Mesenchymal stem cell (in vitro differentiated cells and primary cell): ENCODE measurements around the gene NTMT1.

Experiments used
- DNase-seq: peaks from one replicate; pipeline ENCODE4 v3.0.0-alpha.2; 2013
- H2AFZ ChIP-seq: one replicate; pipeline ENCODE4 v1.6.1; 2013; ENCODE audit warnings: low read depth, mild to moderate bottlenecking, control low read depth, inconsistent platforms, low read length, moderate library complexity
- H2AK5ac ChIP-seq: 2 replicates; pipeline ENCODE4 v1.6.1; 2013; ENCODE audit warnings: low read length, moderate library complexity, mild to moderate bottlenecking, inconsistent platforms; ENCODE audit not compliant: severe bottlenecking
- H2BK120ac ChIP-seq: one replicate; pipeline ENCODE4 v1.6.1; 2013; ENCODE audit warnings: low read depth, mild to moderate bottlenecking, inconsistent platforms, low read length, moderate library complexity
- H2BK12ac ChIP-seq, 2 experiments: one replicate each; pipeline ENCODE4 v1.6.1; 2013; ENCODE audit warnings: inconsistent platforms in 2 of 2, low read length in 2 of 2, mild to moderate bottlenecking in 2 of 2, moderate library complexity in 2 of 2, control low read depth in 1 of 2
- H2BK15ac ChIP-seq: one replicate; pipeline ENCODE4 v1.6.1; 2013; ENCODE audit warnings: mild to moderate bottlenecking, low read depth, inconsistent platforms; ENCODE audit not compliant: poor library complexity, severe bottlenecking
- H2BK5ac ChIP-seq: 2 replicates; pipeline ENCODE4 v1.6.1; 2013; ENCODE audit warnings: low read depth, mild to moderate bottlenecking, low read length, control low read depth, inconsistent platforms; ENCODE audit not compliant: poor library complexity, severe bottlenecking
- H3K14ac ChIP-seq, 2 experiments: one replicate each; pipeline ENCODE4 v1.6.1; 2013; ENCODE audit warnings: inconsistent platforms in 2 of 2, low read length in 2 of 2, control low read depth in 1 of 2, mild to moderate bottlenecking in 1 of 2, moderate library complexity in 1 of 2
- H3K18ac ChIP-seq, 2 experiments: one replicate each; pipeline ENCODE4 v1.6.1; 2013; ENCODE audit warnings: inconsistent platforms in 2 of 2, low read length in 2 of 2, control low read depth in 1 of 2, low read depth in 1 of 2, mild to moderate bottlenecking in 1 of 2
- H3K23ac ChIP-seq, 2 experiments: one replicate each; pipeline ENCODE4 v1.6.1; 2013; ENCODE audit warnings: inconsistent platforms in 2 of 2, low read length in 2 of 2, mild to moderate bottlenecking in 2 of 2, moderate library complexity in 2 of 2, control low read depth in 1 of 2
- H3K27ac ChIP-seq: 2 replicates; pipeline ENCODE4 v1.5.1; 2013; ENCODE audit warnings: mild to moderate bottlenecking, moderate library complexity, low read length, control low read depth, inconsistent platforms; ENCODE audit not compliant: poor library complexity, severe bottlenecking
- H3K27me3 ChIP-seq, 2 experiments: 2 replicates each; pipeline versions ENCODE4 v1.6.1 to v1.7.0; 2013; ENCODE audit warnings: low read length in 2 of 2, mild to moderate bottlenecking in 2 of 2, moderate library complexity in 2 of 2, control low read depth in 1 of 2, inconsistent platforms in 1 of 2; ENCODE audit not compliant: control insufficient read depth in 1 of 2, insufficient read depth in 1 of 2
- H3K36me3 ChIP-seq, 2 experiments: 2 replicates each; pipeline versions ENCODE4 v1.6.1 to v1.7.0; 2013; ENCODE audit warnings: low read length in 2 of 2, control low read depth in 1 of 2, inconsistent platforms in 1 of 2, low read depth in 1 of 2, mild to moderate bottlenecking in 1 of 2; ENCODE audit not compliant: insufficient read depth in 2 of 2, control insufficient read depth in 1 of 2
- H3K4ac ChIP-seq, 2 experiments: one replicate each; pipeline ENCODE4 v1.6.1; 2013; ENCODE audit warnings: inconsistent platforms in 2 of 2, low read length in 2 of 2, mild to moderate bottlenecking in 2 of 2, moderate library complexity in 2 of 2, control low read depth in 1 of 2, low read depth in 1 of 2
- H3K4me1 ChIP-seq: 2 replicates; pipeline ENCODE4 v1.6.1; 2013; ENCODE audit warnings: low read depth, low read length, control low read depth; ENCODE audit not compliant: control insufficient read depth, insufficient read depth
- H3K4me2 ChIP-seq: 2 replicates; pipeline ENCODE4 v1.6.1; 2013; ENCODE audit warnings: low read length, mild to moderate bottlenecking, inconsistent platforms; ENCODE audit not compliant: poor library complexity, severe bottlenecking
- H3K4me3 ChIP-seq, 2 experiments: 2 replicates each; pipeline versions ENCODE4 v1.5.1 to v1.7.0; 2013; ENCODE audit warnings: low read length in 2 of 2, mild to moderate bottlenecking in 2 of 2, control low read depth in 1 of 2, low read depth in 1 of 2; ENCODE audit not compliant: insufficient read depth in 1 of 2
- H3K79me1 ChIP-seq: replicated peaks from 2 replicates; pipeline ENCODE4 v1.6.1; 2013; ENCODE audit warnings: mild to moderate bottlenecking, control low read depth, low read length, inconsistent platforms; ENCODE audit not compliant: poor library complexity, severe bottlenecking
- H3K9ac ChIP-seq: 2 replicates; pipeline ENCODE4 v1.7.0; 2013; ENCODE audit warnings: mild to moderate bottlenecking, low read length, moderate library complexity
- H3K9me3 ChIP-seq: 2 replicates; pipeline ENCODE4 v1.7.0; 2013; ENCODE audit warnings: mild to moderate bottlenecking, low read length; ENCODE audit not compliant: control insufficient read depth
- H4K8ac ChIP-seq: one replicate; pipeline ENCODE4 v1.6.1; 2013; ENCODE audit warnings: inconsistent platforms, mild to moderate bottlenecking, low read length, moderate library complexity
- H4K91ac ChIP-seq: one replicate; pipeline ENCODE4 v1.6.1; 2013; ENCODE audit warnings: mild to moderate bottlenecking, low read length, inconsistent platforms
- WGBS: methylation state at CpG from one replicate; pipeline ENCODE4 v1.1.7; 2013; ENCODE audit warnings: mixed read lengths; 5-methylcytosine and 5-hydroxymethylcytosine counted together

The NTMT1 gene

GRCh38 chr9:129664746-129665388 is 38.9 kb downstream of the NTMT1 start:
- no peaks in the 10 kb centered on the region for H3K9me3 ChIP-seq
- no peak overlapping the region for H3K14ac ChIP-seq
- DNase-seq, result peak; percentile 29
- no peak overlapping the region for H2BK5ac ChIP-seq
- H3K23ac ChIP-seq, result no peak overlapping the region
- 22% methylated on average over 16 of the region's 36 CpGs for WGBS
- H2AK5ac ChIP-seq, result no peak overlapping the region
- peaks cover 6 to 43% of the 10 kb centered on the region in 2 experiments for H3K27me3 ChIP-seq
- H3K4me3 ChIP-seq, result peak overlapping the region; percentile 33 to 72
- no peak overlapping the region for H3K27ac ChIP-seq
- H3K36me3 ChIP-seq, result no peaks in the 10 kb centered on the region
- H3K79me1 ChIP-seq, result no peaks in the 10 kb centered on the region
- no peak overlapping the region for H2BK12ac ChIP-seq
- H4K91ac ChIP-seq, result no peak overlapping the region
- no peak overlapping the region for H2BK120ac ChIP-seq
- peak overlapping the region; percentile 80 for H2BK15ac ChIP-seq
- H3K18ac ChIP-seq, result peak overlapping the region; percentile 11 to 21
- H3K4me1 ChIP-seq, result peaks cover 18% of the 10 kb centered on the region
- H4K8ac ChIP-seq, result peak overlapping the region; percentile 80
- peak overlapping the region; percentile 32 for H3K4me2 ChIP-seq
- peak overlapping the region; percentile 1 for H2AFZ ChIP-seq
- no peak overlapping the region for H3K4ac ChIP-seq
- peak overlapping the region; percentile 36 for H3K9ac ChIP-seq

GRCh38 chr9:129665389-129665775 is 39.4 kb downstream of the NTMT1 start, which contains the start of gene PRRX2:
TSS of gene PRRX2 (plus strand) at chr9:129665647. CDS start at chr9:129665868, 221 bp downstream.
- H3K4me3 ChIP-seq, result peak within 1 kb of the TSS; percentile 42 to 80

GRCh38 chr9:129665814-129666520 is 40.0 kb downstream of the NTMT1 start:
- Histone ChIP-seq H3K36me3 (peaks cover 0 to 4% of the 10 kb centered on the region in 2 experiments), H3K27ac (no peak overlapping the region), H3K4ac (no peak overlapping the region), H3K27me3 (peaks cover under 1 to 43% of the 10 kb centered on the region in 2 experiments), H3K79me1 (no peaks in the 10 kb centered on the region), H3K18ac (peak overlapping the region in 1 of 2 experiments; percentile 21), H3K23ac (no peak overlapping the region), H3K4me1 (peaks cover 18% of the 10 kb centered on the region), H4K91ac (peak overlapping the region; percentile 18), H2BK15ac (peak overlapping the region; percentile 52), H3K14ac (no peak overlapping the region), H2BK5ac (no peak overlapping the region), H3K9ac (peak overlapping the region; percentile 80), H2AK5ac (no peak overlapping the region), H3K4me3 (peak overlapping the region in 1 of 2 experiments; percentile 80), H2BK12ac (no peak overlapping the region), H4K8ac (peak overlapping the region; percentile 69), H3K9me3 (no peaks in the 10 kb centered on the region), H2AFZ (no peak overlapping the region), H3K4me2 (peak overlapping the region; percentile 32), H2BK120ac (peak overlapping the region; percentile 19)
- WGBS, result 8% methylated on average over 67 of the region's 88 CpGs
- DNase-seq, result no peak

More at GRCh38 chr9:129665389-129665775, 39.4 kb downstream of the NTMT1 start, which contains the start of gene PRRX2:
- Histone ChIP-seq H3K36me3 (no peaks in the 10 kb centered on the region), H2BK15ac (peak within 1 kb of the TSS; percentile 80), H2AK5ac (no peak within 1 kb of the TSS), H3K4me2 (peak within 1 kb of the TSS; percentile 32), H2BK120ac (peak within 1 kb of the TSS; percentile 19), H3K18ac (peak within 1 kb of the TSS; percentile 11 to 21), H3K27ac (no peak within 1 kb of the TSS), H3K27me3 (peaks cover 6 to 43% of the 10 kb centered on the region in 2 experiments), H3K14ac (no peak within 1 kb of the TSS), H2BK12ac (no peak within 1 kb of the TSS), H3K9ac (peak within 1 kb of the TSS; percentile 80), H4K91ac (peak within 1 kb of the TSS; percentile 18), H3K4me1 (peaks cover 18% of the 10 kb centered on the region), H2AFZ (peak within 1 kb of the TSS; percentile 1), H3K79me1 (no peaks in the 10 kb centered on the region), H2BK5ac (no peak within 1 kb of the TSS), H3K4ac (no peak within 1 kb of the TSS), H3K9me3 (no peaks in the 10 kb centered on the region), H4K8ac (peak within 1 kb of the TSS; percentile 80), H3K23ac (no peak within 1 kb of the TSS)
- peak; percentile 66 for DNase-seq
- 0% methylated on average over 2 of the region's 37 CpGs for WGBS

- Histone ChIP-seq H3K18ac (no peak overlapping the region), H2AK5ac (no peak overlapping the region), H2BK15ac (no peak overlapping the region), H4K91ac (no peak overlapping the region), H3K4me2 (no peak overlapping the region), H3K27ac (no peak overlapping the region), H3K79me1 (no peaks in the 10 kb centered on the region), H3K9me3 (no peaks in the 10 kb centered on the region), H2AFZ (no peak overlapping the region), H2BK120ac (no peak overlapping the region), H3K4ac (no peak overlapping the region), H3K9ac (peak overlapping the region; percentile 80), H2BK12ac (no peak overlapping the region), H4K8ac (no peak overlapping the region), H2BK5ac (no peak overlapping the region), H3K23ac (no peak overlapping the region), H3K27me3 (peaks cover 0 to 43% of the 10 kb centered on the region in 2 experiments), H3K4me3 (peak overlapping the region in 1 of 2 experiments; percentile 80), H3K36me3 (peaks cover 0 to 4% of the 10 kb centered on the region in 2 experiments), H3K14ac (no peak overlapping the region), H3K4me1 (peaks cover 18% of the 10 kb centered on the region)
- DNase-seq, result no peak
- WGBS, result 38% methylated on average over 9 of the region's 13 CpGs
Observed at GRCh38 chr9:129666575-129666974, 40.6 kb downstream of the NTMT1 start.
